Heart right ventricle (tissue), 16 donors: Measurements from ENCODE around the gene ALPL. TPM values are rescaled to one million over a fixed set of nuclear protein-coding genes. Genes with fewer than 3 reads are reported as not detected.
A peak's percentile ranks its signal among the peaks of the same experiment; 100 is the strongest.

Experiments used
- ATAC-seq, 8 donors: fragments of 200-7000 bp; cut with Tn5 transposase; one replicate each; pipeline ENCODE4 v1.9.1; 2020; ENCODE audit warnings: mild to moderate bottlenecking in 8 of 8, moderate library complexity in 8 of 8, moderate number of reproducible peaks in 1 of 8
- DNase-seq, 2 donors: peaks; one replicate each; pipeline ENCODE4 v3.0.0-alpha.2; 2020
- H3K27ac ChIP-seq, 10 donors: fragments of 200-600 bp; sonication (generic) in 2 of 10; one replicate each; pipeline versions ENCODE4 v1.5.0 to v1.8.0; 2020 to 2022; ENCODE audit warnings: mild to moderate bottlenecking in 3 of 10
- H3K27me3 ChIP-seq, 7 donors: fragments of 200-600 bp; one replicate each; pipeline ENCODE4 v1.8.0; 2021 to 2022; ENCODE audit warnings: mild to moderate bottlenecking in 2 of 7
- H3K36me3 ChIP-seq, 9 donors: fragments of 200-600 bp; sonication (generic) in 1 of 9; one replicate each; pipeline versions ENCODE4 v1.5.0 to v1.8.0; 2020 to 2022; ENCODE audit warnings: mild to moderate bottlenecking in 2 of 9
- H3K4me1 ChIP-seq, 9 donors: fragments of 200-600 bp; sonication (generic) in 1 of 9; one replicate each; pipeline versions ENCODE4 v1.5.0 to v1.8.0; 2020 to 2022; ENCODE audit warnings: mild to moderate bottlenecking in 4 of 9
- H3K4me3 ChIP-seq, 10 donors: fragments of 200-600 bp; sonication (generic) in 2 of 10; one replicate each; pipeline versions ENCODE4 v1.5.0 to v1.8.0; 2020 to 2022; ENCODE audit warnings: mild to moderate bottlenecking in 7 of 10, moderate library complexity in 2 of 10
- H3K9me3 ChIP-seq, 11 donors: fragments of 200-600 bp in 10 of 11; sonication (generic) in 2 of 11; one replicate each; pipeline versions ENCODE4 v1.5.0 to v1.8.0; 2013 to 2022; ENCODE audit warnings: mild to moderate bottlenecking in 2 of 11, control low read depth in 1 of 11, moderate library complexity in 1 of 11
- CTCF ChIP-seq, 9 donors: fragments of 200-600 bp; sonication (generic) in 2 of 9; IDR thresholded peaks; one replicate each; pipeline versions ENCODE4 v1.5.0 to v1.8.0; 2021 to 2022; ENCODE audit warnings: antibody characterized with exemption in 9 of 9, mild to moderate bottlenecking in 5 of 9, moderate library complexity in 1 of 9
- WGBS, 2 donors: extraction: QIAGEN DNeasy Blood & Tissue Kit; methylation state at CpG; one replicate each; pipeline ENCODE4 v1.1.7; 2013; ENCODE audit warnings: inconsistent platforms in 1 of 2; 5-methylcytosine and 5-hydroxymethylcytosine counted together
- intact Hi-C, 10 donors: fragments of 100-400 bp; cut with DNase I; formaldehyde crosslinking; loops; one replicate each; pipeline versions ENCODE4 v1.11.1 to v1.14.2; 2022
- polyA plus RNA-seq, 2 donors: library from polyadenylated mRNA; stranded (reverse); fragments of 200-250 nt; gene quantifications; one replicate each; pipeline ENCODE4 v1.2.3, GENCODE V29; 2013
- total RNA-seq, 10 donors: library from RNA; stranded (reverse); fragmentation: NEBNext Ultra II Directional in 3 of 10; extraction: Animal tissue kit (Norgen Biotek cat#: 25700) in 3 of 10; gene quantifications; one replicate each; pipeline versions ENCODE4 v1.2.1 to v1.2.4, GENCODE V29; 2021 to 2023
- donor health status: Arrhythmogenic right ventricular cardiomyopathy.
- donor health status: ischemic (EF 13 %, LVEDD 7.1; RV severe dilation, severe dysfunction).
- donor health status: healthy with polysubstance abuse.
- donor health status: DM: no; HTN: yes; CAD: no.
- donor health status: DM: no; HTN: no; CAD: no.
- donor health status: ischemic (EF 25% LVEDD 6.9; RV normal size, moderate dysfunction).
- donor health status: ischemic (EF 25% LVEDD 5.7; RV mildly dilated, moderate dysfunction).
- donor health status: healthy.
- donor health status: DM: yes; HTN: yes; CAD: no.
- donor health status: Ischemic cardiomyopathy.
- donor health status: ischemic (EF 35%, LVEDD 5.7; RV mildly dilated, moderate dysfunction).
- donor health status: nonischemic (EF 11% LVEDD 7.7; RV severe dilation, severe dysfunction).
- donor health status: DM: yes; HTN: yes; CAD: no.
- donor health status: PGD.
- donor health status: ischemic (EF 29% LVEDD 5.4; RV normal size, mild dysfunction).
- donor health status: nonischemic (EF 23%, LVEDD 6.1; RV moderate dilation, normal function).

The ALPL gene
- total and polyA plus RNA-seq, 12 donors, result 7.1 to 21.1 (median 9.3) TPM

GRCh38 chr1:21541329-21541728 lies 32.1 kb downstream of the ALPL start:
- intact Hi-C loops, result no loop called here
- WGBS, 2 donors, result 73 to 82% methylated on average over 6 of the region's 6 CpGs
- Histone ChIP-seq H3K36me3 (no peaks in the 10 kb centered on the region), H3K4me1 (peaks cover 13 to 78% (median 50%) of the 10 kb centered on the region in 9 donors), H3K27ac (peak overlapping the region in 9 of 10 donors; percentile 71 to 91 (median 77)), H3K9me3 (no peaks in the 10 kb centered on the region), H3K4me3 (no peak overlapping the region), H3K27me3 (peaks cover 0 to 21% (median 0%) of the 10 kb centered on the region in 7 donors)
- peak in 1 of 8 donors; percentile 11 for ATAC-seq
- DNase-seq, result no peak
- no peak for TF ChIP-seq CTCF (IDR thresholded peaks at IDR 0.05)

GRCh38 chr1:21541835-21542234 lies 32.6 kb downstream of the ALPL start:
- Histone ChIP-seq H3K27me3 (peaks cover 0 to 21% (median 0%) of the 10 kb centered on the region in 7 donors), H3K9me3 (no peaks in the 10 kb centered on the region), H3K36me3 (no peaks in the 10 kb centered on the region), H3K4me1 (peaks cover 13 to 83% (median 55%) of the 10 kb centered on the region in 9 donors), H3K27ac (peak overlapping the region; percentile 51 to 91 (median 76)), H3K4me3 (no peak overlapping the region)
- TF ChIP-seq CTCF (IDR thresholded peaks at IDR 0.05), result no peak
- WGBS, 2 donors, result 31 to 54% methylated on average over 3 of the region's 3 CpGs
- intact Hi-C loops, result no loop called here
- DNase-seq, result peak; percentile 45 to 62
- ATAC-seq, result peak; percentile 43 to 82 (median 69)

- H3K4me1 ChIP-seq, result peaks cover 3 to 67% (median 41%) of the 10 kb centered on the region in 9 donors
- intact Hi-C loops, result no loop called here
- no peaks in the 10 kb centered on the region for H3K9me3 ChIP-seq
- ATAC-seq (no peak), DNase-seq (no peak)
- H3K27ac ChIP-seq, result peak overlapping the region in 2 of 10 donors; percentile 88 to 91
- no peak overlapping the region for H3K4me3 ChIP-seq
- no peak for TF ChIP-seq CTCF (IDR thresholded peaks at IDR 0.05)
- WGBS, 2 donors, result 78 to 94% methylated on average over 6 of the region's 6 CpGs
- peaks cover 0 to 15% (median 0%) of the 10 kb centered on the region in 7 donors for H3K27me3 ChIP-seq
- H3K36me3 ChIP-seq, result no peaks in the 10 kb centered on the region
These were observed 34.4 kb downstream of the ALPL start for GRCh38 chr1:21543598-21543997.

GRCh38 chr1:21544095-21544494 lies 34.9 kb downstream of the ALPL start:
- Histone ChIP-seq H3K9me3 (no peaks in the 10 kb centered on the region), H3K27ac (peak overlapping the region in 2 of 10 donors; percentile 34 to 88), H3K27me3 (peaks cover 0 to 11% (median 0%) of the 10 kb centered on the region in 7 donors), H3K4me1 (peaks cover 3 to 62% (median 37%) of the 10 kb centered on the region in 9 donors), H3K36me3 (no peaks in the 10 kb centered on the region), H3K4me3 (no peak overlapping the region)
- TF ChIP-seq CTCF (IDR thresholded peaks at IDR 0.05), result no peak
- no peak for DNase-seq
- intact Hi-C loops, result no loop called here
- no peak for ATAC-seq
- WGBS, 2 donors, result 92 to 95% methylated on average over 4 of the region's 4 CpGs
